Measurements from ENCODE around the gene GALNT17.
"Not testable (repeated sequence)": the region's sequence is repeated elsewhere in the genome, so short reads cannot be mapped to it uniquely, and the experiment has no call there.

GALNT17 gene

DNA sequence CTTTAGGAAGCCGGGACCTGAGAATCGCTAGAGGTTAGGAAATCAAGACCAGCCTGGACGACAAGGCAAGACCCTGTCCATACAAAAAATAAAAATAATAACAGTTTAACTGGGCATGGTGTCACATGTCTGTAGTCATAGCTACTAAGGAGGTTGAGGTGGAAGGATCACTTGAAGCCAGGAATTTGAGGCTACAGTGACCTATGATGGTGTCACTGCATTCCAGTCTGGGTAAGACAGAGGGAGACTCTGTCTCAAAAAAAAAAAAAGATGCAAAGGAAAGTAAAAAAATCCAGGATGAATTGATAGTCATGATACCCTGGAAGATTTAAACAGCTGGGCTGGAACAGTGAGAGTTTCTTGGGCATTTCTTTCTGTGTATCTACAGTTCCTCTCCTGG lies 463.2 kb downstream of the GALNT17 start:
- no peak for DNase-seq (ENCODE audit: low spot score in 2 of 2)
- Mint-ChIP-seq H3K36me3 (no peaks in the 10 kb centered on the region), H3K4me1 (no peaks in the 10 kb centered on the region), H3K9me3 (peaks cover 14% of the 10 kb centered on the region), H3K4me3 (no peak overlapping the region), H3K27ac (no peak overlapping the region)
- no peak for ATAC-seq

DNA sequence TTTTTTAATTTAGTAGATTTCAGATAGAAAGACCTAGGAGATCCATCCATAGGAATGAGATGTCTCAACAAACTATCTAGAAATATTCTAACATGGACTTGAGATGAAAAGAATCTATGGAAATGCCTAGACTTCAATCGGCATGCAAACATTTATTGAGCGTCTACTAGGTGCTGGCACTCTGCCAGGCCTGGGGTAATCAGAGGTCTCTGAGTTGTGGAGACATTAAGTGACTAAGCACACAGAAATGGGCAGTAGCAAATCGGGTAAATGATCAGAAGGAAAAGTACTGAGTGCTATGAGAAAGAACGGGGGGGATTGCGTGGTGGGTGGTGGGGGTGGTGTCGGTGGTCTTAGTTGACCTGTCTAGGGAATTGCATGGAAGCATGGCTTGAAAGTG lies 466.6 kb downstream of the GALNT17 start:
- Mint-ChIP-seq H3K4me1 (no peaks in the 10 kb centered on the region), H3K9me3 (peaks cover 16% of the 10 kb centered on the region), H3K27ac (no peak overlapping the region), H3K4me3 (no peak overlapping the region), H3K36me3 (no peaks in the 10 kb centered on the region)
- ATAC-seq (no peak), DNase-seq (ENCODE audit: low spot score in 2 of 2) (no peak)

- peaks cover 16% of the 10 kb centered on the region for H3K9me3 Mint-ChIP-seq
- no peak overlapping the region for H3K27ac Mint-ChIP-seq
- no peaks in the 10 kb centered on the region for H3K36me3 Mint-ChIP-seq
- no peaks in the 10 kb centered on the region for H3K4me1 Mint-ChIP-seq
- H3K4me3 Mint-ChIP-seq: no peak overlapping the region
- DNase-seq (ENCODE audit: low spot score in 2 of 2) (no peak), ATAC-seq (no peak)
These were observed 469.9 kb downstream of the GALNT17 start for GRCh38 chr7:71601851-71602250.

GRCh38 chr7:71604818-71605414 lies 473.0 kb downstream of the GALNT17 start:
- no peak overlapping the region for H3K4me3 Mint-ChIP-seq
- H3K4me1 Mint-ChIP-seq: no peaks in the 10 kb centered on the region
- ATAC-seq (no peak), DNase-seq (ENCODE audit: low spot score in 2 of 2) (no peak)
- H3K9me3 Mint-ChIP-seq: peaks cover 25% of the 10 kb centered on the region
- H3K27ac Mint-ChIP-seq: no peak overlapping the region
- H3K36me3 Mint-ChIP-seq: no peaks in the 10 kb centered on the region

DNA sequence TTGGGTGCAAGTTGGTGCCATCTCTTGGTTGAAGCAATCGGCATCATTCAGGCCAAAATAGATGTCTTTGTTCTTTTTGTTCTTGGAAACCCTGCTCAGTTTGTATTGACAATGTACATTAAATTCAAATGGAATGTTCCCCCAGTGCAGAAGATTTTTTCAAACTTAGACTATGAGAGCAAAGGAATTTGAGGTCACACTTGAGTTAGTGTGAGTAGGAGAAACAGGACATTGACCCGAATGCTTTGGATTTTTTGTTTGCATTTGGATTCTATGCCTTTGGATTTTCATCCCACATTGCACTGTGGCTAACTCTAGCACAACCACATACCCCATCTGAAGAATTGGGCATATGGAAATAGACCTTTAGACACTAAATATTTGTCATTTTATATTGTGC lies 480.0 kb downstream of the GALNT17 start:
- Mint-ChIP-seq H3K4me3 (no peak overlapping the region), H3K36me3 (no peaks in the 10 kb centered on the region), H3K27ac (no peak overlapping the region), H3K4me1 (no peaks in the 10 kb centered on the region), H3K9me3 (peaks cover 18% of the 10 kb centered on the region)
- DNase-seq (ENCODE audit: low spot score in 2 of 2) (no peak), ATAC-seq (no peak)

GRCh38 chr7:71612911-71613310 lies 481.0 kb downstream of the GALNT17 start:
- peaks cover 11% of the 10 kb centered on the region for H3K9me3 Mint-ChIP-seq
- no peak for DNase-seq (ENCODE audit: low spot score in 2 of 2)
- no peak overlapping the region for H3K4me3 Mint-ChIP-seq
- H3K27ac Mint-ChIP-seq: no peak overlapping the region
- no peak for ATAC-seq
- H3K36me3 Mint-ChIP-seq: no peaks in the 10 kb centered on the region
- no peaks in the 10 kb centered on the region for H3K4me1 Mint-ChIP-seq

DNA sequence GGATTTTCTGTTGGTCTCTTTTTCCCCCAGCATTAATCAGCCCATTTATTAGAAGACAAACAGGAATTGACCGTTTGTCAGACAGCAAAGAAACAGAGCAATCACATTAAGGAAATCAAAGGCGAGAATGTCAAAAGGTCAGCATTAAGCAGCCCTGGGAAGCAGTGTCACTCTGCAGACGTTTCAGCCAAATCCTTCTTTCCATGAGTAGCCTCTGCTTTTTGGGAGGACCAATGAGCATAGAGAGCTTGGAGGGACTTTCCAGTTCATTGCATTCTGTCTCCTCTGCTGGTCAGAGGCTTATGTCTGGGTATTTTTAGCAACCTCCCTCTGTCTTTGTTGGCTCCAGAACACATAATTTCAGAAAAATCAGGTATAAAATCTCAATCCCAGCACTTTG lies 481.4 kb downstream of the GALNT17 start:
- Mint-ChIP-seq H3K9me3 (peaks cover 9% of the 10 kb centered on the region), H3K4me1 (no peaks in the 10 kb centered on the region), H3K36me3 (no peaks in the 10 kb centered on the region), H3K4me3 (no peak overlapping the region), H3K27ac (no peak overlapping the region)
- DNase-seq (ENCODE audit: low spot score in 2 of 2): no peak
- no peak for ATAC-seq

DNA sequence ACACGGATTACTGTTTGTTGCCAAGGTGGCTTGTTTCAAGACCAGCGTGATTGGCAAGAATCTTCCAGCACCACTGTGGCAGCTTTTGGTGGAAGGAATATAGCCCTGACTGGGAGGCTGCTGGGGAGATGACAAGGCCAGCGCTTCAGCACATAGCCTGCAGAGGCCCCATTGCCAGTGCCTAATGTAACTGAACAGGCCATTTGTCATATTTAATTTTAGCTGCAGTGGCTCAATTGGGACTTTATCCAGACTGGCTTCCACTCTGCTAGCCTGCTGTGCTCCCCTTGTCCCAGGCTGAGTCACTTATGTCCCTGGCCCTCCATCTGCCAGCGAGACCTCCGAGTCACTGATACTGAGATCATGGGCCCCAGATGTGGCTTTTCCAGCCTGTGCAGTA lies 483.1 kb downstream of the GALNT17 start:
- H3K9me3 Mint-ChIP-seq: peaks cover 12% of the 10 kb centered on the region
- no peak for DNase-seq (ENCODE audit: low spot score in 2 of 2)
- no peak overlapping the region for H3K27ac Mint-ChIP-seq
- no peaks in the 10 kb centered on the region for H3K4me1 Mint-ChIP-seq
- H3K36me3 Mint-ChIP-seq: no peaks in the 10 kb centered on the region
- ATAC-seq: no peak
- H3K4me3 Mint-ChIP-seq: no peak overlapping the region

DNA sequence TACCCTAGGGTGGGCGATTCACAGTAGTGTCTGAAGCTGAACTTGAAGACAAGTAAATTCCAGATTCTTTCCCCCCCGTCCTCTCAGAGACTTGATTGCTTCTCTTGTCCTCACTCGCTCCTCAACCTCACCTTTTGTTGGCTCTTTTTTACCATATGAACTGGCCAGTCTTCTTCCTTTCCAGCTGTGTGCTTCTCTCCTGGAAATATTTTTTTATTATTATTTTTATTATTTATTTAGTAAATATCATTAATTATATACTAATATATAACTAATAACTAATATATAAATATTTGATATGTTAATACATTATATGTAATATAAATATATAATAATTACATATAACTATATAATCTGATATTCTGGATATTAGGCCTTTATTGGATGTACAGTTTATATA lies 484.3 kb downstream of the GALNT17 start:
- DNase-seq (ENCODE audit: low spot score in 2 of 2) (no peak), ATAC-seq (no peak)
- H3K36me3 Mint-ChIP-seq: no peaks in the 10 kb centered on the region
- peaks cover 13% of the 10 kb centered on the region for H3K9me3 Mint-ChIP-seq
- H3K4me1 Mint-ChIP-seq: no peaks in the 10 kb centered on the region
- H3K27ac Mint-ChIP-seq: no peak overlapping the region
- no peak overlapping the region for H3K4me3 Mint-ChIP-seq

GRCh38 chr7:71618278-71618677 lies 486.3 kb downstream of the GALNT17 start:
- H3K4me3 Mint-ChIP-seq: no peak overlapping the region
- ATAC-seq (no peak), DNase-seq (ENCODE audit: low spot score in 2 of 2) (no peak)
- peaks cover 13% of the 10 kb centered on the region for H3K9me3 Mint-ChIP-seq
- no peaks in the 10 kb centered on the region for H3K4me1 Mint-ChIP-seq
- no peak overlapping the region for H3K27ac Mint-ChIP-seq
- no peaks in the 10 kb centered on the region for H3K36me3 Mint-ChIP-seq

- peaks cover 13% of the 10 kb centered on the region for H3K9me3 Mint-ChIP-seq
- H3K36me3 Mint-ChIP-seq: no peaks in the 10 kb centered on the region
- no peak overlapping the region for H3K4me3 Mint-ChIP-seq
- no peak overlapping the region for H3K27ac Mint-ChIP-seq
- DNase-seq (ENCODE audit: low spot score in 2 of 2) (no peak), ATAC-seq (no peak)
- no peaks in the 10 kb centered on the region for H3K4me1 Mint-ChIP-seq
These were observed 493.6 kb downstream of the GALNT17 start for GRCh38 chr7:71625545-71625944.

DNA sequence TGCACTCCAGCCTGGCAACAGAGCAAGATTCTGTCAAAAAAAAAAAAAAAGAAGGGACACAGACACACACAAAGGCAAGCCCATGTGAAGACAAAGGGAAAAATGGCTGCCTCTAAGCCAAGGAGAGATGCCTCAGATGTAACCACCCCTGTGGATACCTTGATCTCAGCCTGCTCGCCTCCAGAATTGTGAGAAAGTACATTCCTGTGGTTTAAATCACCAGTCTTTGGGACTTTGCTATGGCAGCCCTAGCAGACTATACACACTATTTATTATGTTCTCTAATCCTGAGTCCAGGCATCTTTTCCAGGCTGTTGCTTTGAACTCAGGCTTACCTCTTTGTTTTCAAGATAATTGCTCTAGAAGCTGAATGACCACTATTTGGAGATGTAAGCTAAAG lies 494.3 kb downstream of the GALNT17 start:
- ATAC-seq: no peak
- no peak for DNase-seq (ENCODE audit: low spot score in 2 of 2)

DNA sequence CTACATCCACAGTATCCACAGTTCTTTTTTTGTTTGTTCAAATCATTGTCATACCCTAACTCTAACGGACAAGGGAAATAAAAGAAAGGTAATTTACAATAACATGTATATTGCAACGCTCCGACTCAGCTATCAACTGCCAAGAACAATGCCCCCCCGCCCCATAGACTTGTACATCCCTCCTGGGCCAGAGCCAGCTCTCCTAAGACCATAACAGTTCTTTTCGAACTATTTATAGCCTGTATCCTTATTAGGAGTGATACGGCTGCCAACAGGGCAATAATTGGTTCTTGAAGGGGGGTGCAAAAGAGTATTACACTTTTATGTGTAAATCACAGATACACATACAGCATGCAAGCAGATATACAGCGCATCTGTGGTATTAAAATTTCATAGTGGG lies 495.7 kb downstream of the GALNT17 start:
- peaks cover 13% of the 10 kb centered on the region for H3K9me3 Mint-ChIP-seq
- H3K36me3 Mint-ChIP-seq: no peaks in the 10 kb centered on the region
- no peak for ATAC-seq
- H3K4me1 Mint-ChIP-seq: no peaks in the 10 kb centered on the region
- no peak for DNase-seq (ENCODE audit: low spot score in 2 of 2)
- no peak overlapping the region for H3K27ac Mint-ChIP-seq
- H3K4me3 Mint-ChIP-seq: no peak overlapping the region

More for the DNA sequence above, 494.3 kb downstream of the GALNT17 start:
- Mint-ChIP-seq H3K36me3 (no peaks in the 10 kb centered on the region), H3K4me3 (no peak overlapping the region), H3K27ac (no peak overlapping the region), H3K9me3 (peaks cover 14% of the 10 kb centered on the region), H3K4me1 (no peaks in the 10 kb centered on the region)

DNA sequence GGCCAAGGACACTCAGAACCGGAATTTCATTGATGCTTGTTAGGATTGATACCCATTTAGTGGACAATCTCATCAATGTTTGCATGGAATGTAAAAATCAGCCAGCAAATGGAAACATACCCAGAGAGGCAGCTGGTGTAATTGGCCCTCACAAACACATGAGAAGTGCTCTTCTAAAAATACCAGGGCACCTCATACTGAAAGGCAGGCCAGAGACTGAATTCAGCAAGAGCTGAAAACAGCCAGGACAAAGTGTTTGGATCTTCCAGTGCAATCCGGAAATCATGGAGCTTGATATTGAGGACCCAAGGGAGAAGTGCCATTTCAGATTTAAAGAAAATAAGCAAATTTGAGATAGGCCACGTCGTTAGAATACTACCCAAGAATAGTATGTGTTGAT lies 498.6 kb downstream of the GALNT17 start:
- DNase-seq (ENCODE audit: low spot score in 2 of 2) (no peak), ATAC-seq (no peak)
- H3K4me1 Mint-ChIP-seq: no peaks in the 10 kb centered on the region
- H3K9me3 Mint-ChIP-seq: peaks cover 8% of the 10 kb centered on the region
- H3K36me3 Mint-ChIP-seq: no peaks in the 10 kb centered on the region
- no peak overlapping the region for H3K4me3 Mint-ChIP-seq
- no peak overlapping the region for H3K27ac Mint-ChIP-seq

GRCh38 chr7:71633551-71634008 lies 501.6 kb downstream of the GALNT17 start:
- H3K36me3 Mint-ChIP-seq: no peaks in the 10 kb centered on the region
- no peak for ATAC-seq
- H3K27ac Mint-ChIP-seq: no peak overlapping the region
- H3K4me1 Mint-ChIP-seq: no peaks in the 10 kb centered on the region
- H3K9me3 Mint-ChIP-seq: peaks cover 16% of the 10 kb centered on the region
- DNase-seq (ENCODE audit: low spot score in 2 of 2): no peak
- no peak overlapping the region for H3K4me3 Mint-ChIP-seq

GRCh38 chr7:71635849-71636248 lies 503.9 kb downstream of the GALNT17 start:
- ATAC-seq; H3K4me3 Mint-ChIP-seq; H3K27ac Mint-ChIP-seq; H3K4me1 Mint-ChIP-seq; DNase-seq (ENCODE audit: low spot score in 2 of 2); H3K36me3 Mint-ChIP-seq: not testable (repeated sequence)
- peaks cover 13% of the 10 kb centered on the region for H3K9me3 Mint-ChIP-seq

DNA sequence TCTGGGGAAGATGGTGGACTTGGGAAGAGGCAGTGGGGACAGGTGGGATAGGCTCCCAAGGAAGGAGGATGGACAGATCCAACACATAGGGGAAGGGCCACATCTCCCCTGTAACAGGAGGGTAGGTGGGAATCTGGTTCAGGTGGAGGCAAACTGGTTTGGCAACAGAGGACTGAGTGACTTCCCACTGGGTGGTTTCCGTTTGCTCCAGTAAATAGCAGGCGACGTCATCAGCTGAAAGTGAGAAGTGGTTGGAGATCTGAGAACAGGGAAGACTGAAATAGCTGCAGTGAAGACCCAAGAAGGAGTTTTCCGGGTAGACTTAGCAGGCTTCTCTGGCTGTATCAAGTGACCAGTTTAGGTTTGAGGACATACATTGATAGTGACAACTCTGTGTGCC lies 504.4 kb downstream of the GALNT17 start:
- DNase-seq (ENCODE audit: low spot score in 2 of 2): no peak
- Mint-ChIP-seq H3K36me3 (no peaks in the 10 kb centered on the region), H3K27ac (no peak overlapping the region), H3K9me3 (peaks cover 12% of the 10 kb centered on the region), H3K4me1 (no peaks in the 10 kb centered on the region), H3K4me3 (no peak overlapping the region)
- no peak for ATAC-seq

Measured in stimulated activated effector memory CD8-positive, alpha-beta T cell treated with anti-CD3 and anti-CD28 coated beads, Interleukin-12 subunit alpha, Interleukin-12 subunit beta, amount 100 ng/mL, for 72 hours (primary cell).